ENCODE results near the gene AP2A2.

The AP2A2 gene

GRCh38 chr11:1060852-1061616 is 135.4 kb downstream of the AP2A2 start:
- no peak overlapping the region for H3K4me3 ChIP-seq (ENCODE audit: low read depth, low read length)
- no peaks in the 10 kb centered on the region for H3K27me3 ChIP-seq (ENCODE audit: insufficient read depth, low read depth, severe bottlenecking)
- no peaks in the 10 kb centered on the region for H3K36me3 ChIP-seq
- H3K27ac ChIP-seq, result no peak overlapping the region
- peak; percentile 6 for DNase-seq
- H3K9me3 ChIP-seq (ENCODE audit: severe bottlenecking), result peaks cover 3% of the 10 kb centered on the region
- TF ChIP-seq, protein P1, sequence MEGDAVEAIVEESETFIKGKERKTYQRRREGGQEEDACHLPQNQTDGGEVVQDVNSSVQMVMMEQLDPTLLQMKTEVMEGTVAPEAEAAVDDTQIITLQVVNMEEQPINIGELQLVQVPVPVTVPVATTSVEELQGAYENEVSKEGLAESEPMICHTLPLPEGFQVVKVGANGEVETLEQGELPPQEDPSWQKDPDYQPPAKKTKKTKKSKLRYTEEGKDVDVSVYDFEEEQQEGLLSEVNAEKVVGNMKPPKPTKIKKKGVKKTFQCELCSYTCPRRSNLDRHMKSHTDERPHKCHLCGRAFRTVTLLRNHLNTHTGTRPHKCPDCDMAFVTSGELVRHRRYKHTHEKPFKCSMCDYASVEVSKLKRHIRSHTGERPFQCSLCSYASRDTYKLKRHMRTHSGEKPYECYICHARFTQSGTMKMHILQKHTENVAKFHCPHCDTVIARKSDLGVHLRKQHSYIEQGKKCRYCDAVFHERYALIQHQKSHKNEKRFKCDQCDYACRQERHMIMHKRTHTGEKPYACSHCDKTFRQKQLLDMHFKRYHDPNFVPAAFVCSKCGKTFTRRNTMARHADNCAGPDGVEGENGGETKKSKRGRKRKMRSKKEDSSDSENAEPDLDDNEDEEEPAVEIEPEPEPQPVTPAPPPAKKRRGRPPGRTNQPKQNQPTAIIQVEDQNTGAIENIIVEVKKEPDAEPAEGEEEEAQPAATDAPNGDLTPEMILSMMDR (IDR thresholded peaks at IDR 0.05; ENCODE audit: low read depth, low read length), result no peak

All from WERI-Rb-1 (cell line).